Measurements from ENCODE around the gene ZNF692. TPM values are rescaled to one million over a fixed set of nuclear protein-coding genes. Genes with fewer than 3 reads are reported as not detected.
"Not testable (repeated sequence)": the region's sequence is repeated elsewhere in the genome, so short reads cannot be mapped to it uniquely, and the experiment has no call there.

Gene ZNF692
- total and polyA plus RNA-seq, 3 experiments from 2014 or later = 9.6 to 58.7 (median 56.0) TPM

- no peak overlapping the region for H3K4me3 Mint-ChIP-seq
- H3K36me3 ChIP-seq (ENCODE audit: insufficient read depth, low read length) = no peaks in the 10 kb centered on the region
- H3K4me3 ChIP-seq (ENCODE audit: low read length) = no peak overlapping the region
- H3K4me1 ChIP-seq (ENCODE audit: insufficient read depth, low read length) = no peaks in the 10 kb centered on the region
- ChIA-PET POLR2A (no interaction called here), CTCF (no interaction called here)
- no peaks in the 10 kb centered on the region for H3K9me3 Mint-ChIP-seq
- H3K27me3 Mint-ChIP-seq = peaks cover 0 to 23% of the 10 kb centered on the region in 2 donors
- H3K27me3 ChIP-seq (ENCODE audit: insufficient read depth, low read length, poor library complexity, severe bottlenecking) = no peaks in the 10 kb centered on the region
- no peaks in the 10 kb centered on the region for H3K9me3 ChIP-seq (ENCODE audit: low read length)
- no peak overlapping the region for H3K27ac ChIP-seq (ENCODE audit: low read depth, low read length)
- no peak overlapping the region for H3K27ac Mint-ChIP-seq
- no peaks in the 10 kb centered on the region for H3K36me3 Mint-ChIP-seq
- DNase-seq = no peak
- H3K4me1 Mint-ChIP-seq = no peaks in the 10 kb centered on the region
Observed at GRCh38 chr1:248886237-248886895, 27.5 kb upstream of the ZNF692 start.

- Histone ChIP-seq H3K4me1 (ENCODE audit: insufficient read depth, low read length) (no peaks in the 10 kb centered on the region), H3K4me3 (ENCODE audit: low read length) (no peak overlapping the region), H3K27ac (ENCODE audit: low read depth, low read length) (no peak overlapping the region), H3K27me3 (ENCODE audit: insufficient read depth, low read length, poor library complexity, severe bottlenecking) (no peaks in the 10 kb centered on the region), H3K36me3 (ENCODE audit: insufficient read depth, low read length) (no peaks in the 10 kb centered on the region), H3K9me3 (ENCODE audit: low read length) (no peaks in the 10 kb centered on the region)
- no peaks in the 10 kb centered on the region for H3K36me3 Mint-ChIP-seq
- DNase-seq = no peak
- no peaks in the 10 kb centered on the region for H3K9me3 Mint-ChIP-seq
- H3K4me1 Mint-ChIP-seq = no peaks in the 10 kb centered on the region
- H3K27ac Mint-ChIP-seq = no peak overlapping the region
- ChIA-PET CTCF (no interaction called here), POLR2A (no interaction called here)
- H3K4me3 Mint-ChIP-seq = no peak overlapping the region
- H3K27me3 Mint-ChIP-seq = peaks cover 0 to 15% of the 10 kb centered on the region in 2 donors
Observed at GRCh38 chr1:248885646-248886045, 26.8 kb upstream of the ZNF692 start.

- H3K36me3 Mint-ChIP-seq = no peaks in the 10 kb centered on the region
- no peak for DNase-seq
Observed at GRCh38 chr1:248884632-248885295, 25.9 kb upstream of the ZNF692 start.

GRCh38 chr1:248882427-248882826 is 23.5 kb upstream of the ZNF692 start:
- H3K9me3 ChIP-seq (ENCODE audit: low read length); H3K27ac ChIP-seq (ENCODE audit: low read depth, low read length); H3K9me3 Mint-ChIP-seq; CTCF ChIA-PET; H3K36me3 ChIP-seq (ENCODE audit: insufficient read depth, low read length); POLR2A ChIA-PET; H3K4me1 ChIP-seq (ENCODE audit: insufficient read depth, low read length); H3K27me3 ChIP-seq (ENCODE audit: insufficient read depth, low read length, poor library complexity, severe bottlenecking); H3K4me1 Mint-ChIP-seq; H3K4me3 ChIP-seq (ENCODE audit: low read length); H3K36me3 Mint-ChIP-seq; H3K4me3 Mint-ChIP-seq; H3K27me3 Mint-ChIP-seq; DNase-seq; H3K27ac Mint-ChIP-seq: not testable (repeated sequence)

More at GRCh38 chr1:248884632-248885295, 25.9 kb upstream of the ZNF692 start:
- no peaks in the 10 kb centered on the region for H3K27me3 ChIP-seq (ENCODE audit: insufficient read depth, low read length, poor library complexity, severe bottlenecking)
- no peaks in the 10 kb centered on the region for H3K9me3 ChIP-seq (ENCODE audit: low read length)
- no peaks in the 10 kb centered on the region for H3K36me3 ChIP-seq (ENCODE audit: insufficient read depth, low read length)
- no peak overlapping the region for H3K4me3 ChIP-seq (ENCODE audit: low read length)
- ChIA-PET CTCF (interaction anchor here (1.7 kb wide), 1 partner anchor 10 kb away, joined by 5 read pairs; no protein-coding TSS in a partner anchor), POLR2A (interaction anchor here (0.5 to 0.8 kb wide), 2 partner anchors 17 to 21 kb away, joined by 3 to 6 read pairs; partner anchors contain the start of gene PGBD2)
- no peak overlapping the region for H3K27ac Mint-ChIP-seq
- H3K4me1 ChIP-seq (ENCODE audit: insufficient read depth, low read length) = no peaks in the 10 kb centered on the region
- no peak overlapping the region for H3K27ac ChIP-seq (ENCODE audit: low read depth, low read length)
- H3K4me1 Mint-ChIP-seq = no peaks in the 10 kb centered on the region
- H3K9me3 Mint-ChIP-seq = no peaks in the 10 kb centered on the region
- H3K27me3 Mint-ChIP-seq = peaks cover 0 to 11% of the 10 kb centered on the region in 2 donors
- H3K4me3 Mint-ChIP-seq = no peak overlapping the region

GRCh38 chr1:248881261-248881660 is 22.4 kb upstream of the ZNF692 start:
- H3K27me3 Mint-ChIP-seq = peaks cover 0 to 3% of the 10 kb centered on the region in 2 donors
- ChIA-PET POLR2A (no interaction called here), CTCF (no interaction called here)

GRCh38 chr1:248873993-248874533 is 15.2 kb upstream of the ZNF692 start:
- DNase-seq = peak; percentile 71 to 93 (median 90)
- H3K4me1 Mint-ChIP-seq = peaks cover 28 to 49% (median 41%) of the 10 kb centered on the region in 3 donors
- Histone ChIP-seq H3K4me3 (ENCODE audit: low read length) (peak overlapping the region; percentile 88), H3K27me3 (ENCODE audit: insufficient read depth, low read length, poor library complexity, severe bottlenecking) (no peaks in the 10 kb centered on the region), H3K27ac (ENCODE audit: low read depth, low read length) (peak overlapping the region; percentile 87), H3K36me3 (ENCODE audit: insufficient read depth, low read length) (no peaks in the 10 kb centered on the region), H3K4me1 (ENCODE audit: insufficient read depth, low read length) (no peaks in the 10 kb centered on the region), H3K9me3 (ENCODE audit: low read length) (no peaks in the 10 kb centered on the region)
- H3K27ac Mint-ChIP-seq = peak overlapping the region; percentile 92 to 100 (median 99)
- POLR2A ChIA-PET = interaction anchor here (0.7 to 2.3 kb wide), 5 partner anchors 10 to 48 kb away, joined by 3 to 17 read pairs (median 5); partner anchors contain the start of genes SH3BP5L, ZNF672 and ZNF692
- peaks cover 0 to 14% (median 5%) of the 10 kb centered on the region in 3 donors for H3K36me3 Mint-ChIP-seq
- H3K4me3 Mint-ChIP-seq = peak overlapping the region; percentile 93 to 99 (median 97)
- peaks cover 0 to 10% (median 2%) of the 10 kb centered on the region in 5 donors for H3K9me3 Mint-ChIP-seq
- CTCF ChIA-PET = interaction anchor here (0.7 to 2.6 kb wide), 10 partner anchors 10 to 49 kb away, joined by 3 to 14 read pairs (median 4); partner anchors contain the start of genes SH3BP5L and ZNF692
- peaks cover 0 to 14% of the 10 kb centered on the region in 2 donors for H3K27me3 Mint-ChIP-seq

More at GRCh38 chr1:248881261-248881660, 22.4 kb upstream of the ZNF692 start:
- Histone ChIP-seq H3K36me3 (ENCODE audit: insufficient read depth, low read length) (no peaks in the 10 kb centered on the region), H3K9me3 (ENCODE audit: low read length) (no peaks in the 10 kb centered on the region), H3K4me1 (ENCODE audit: insufficient read depth, low read length) (no peaks in the 10 kb centered on the region), H3K27me3 (ENCODE audit: insufficient read depth, low read length, poor library complexity, severe bottlenecking) (no peaks in the 10 kb centered on the region), H3K27ac (ENCODE audit: low read depth, low read length) (no peak overlapping the region), H3K4me3 (ENCODE audit: low read length) (no peak overlapping the region)
- H3K9me3 Mint-ChIP-seq = no peaks in the 10 kb centered on the region
- H3K4me3 Mint-ChIP-seq = no peak overlapping the region
- no peak for DNase-seq
- no peak overlapping the region for H3K27ac Mint-ChIP-seq
- H3K36me3 Mint-ChIP-seq = no peaks in the 10 kb centered on the region
- H3K4me1 Mint-ChIP-seq = peaks cover 10 to 16% (median 13%) of the 10 kb centered on the region in 3 donors

- POLR2A ChIA-PET = interaction anchor here (1.1 to 2.3 kb wide), 4 partner anchors 11 to 48 kb away, joined by 7 to 17 read pairs (median 14); partner anchors contain the start of genes SH3BP5L, ZNF672 and ZNF692
- CTCF ChIA-PET = interaction anchor here (1.0 to 2.6 kb wide), 8 partner anchors 9 to 48 kb away, joined by 3 to 14 read pairs (median 4); partner anchors contain the start of genes SH3BP5L and ZNF692
Observed at GRCh38 chr1:248873409-248873992, 14.6 kb upstream of the ZNF692 start.

More at GRCh38 chr1:248873409-248873992, 14.6 kb upstream of the ZNF692 start:
- Histone ChIP-seq H3K9me3 (ENCODE audit: low read length) (no peaks in the 10 kb centered on the region), H3K27me3 (ENCODE audit: insufficient read depth, low read length, poor library complexity, severe bottlenecking) (no peaks in the 10 kb centered on the region), H3K27ac (ENCODE audit: low read depth, low read length) (peak overlapping the region; percentile 87), H3K4me3 (ENCODE audit: low read length) (peak overlapping the region; percentile 88), H3K4me1 (ENCODE audit: insufficient read depth, low read length) (no peaks in the 10 kb centered on the region), H3K36me3 (ENCODE audit: insufficient read depth, low read length) (no peaks in the 10 kb centered on the region)
- peak; percentile 81 to 96 (median 91) for DNase-seq
- Mint-ChIP-seq H3K27me3 (peaks cover 0 to 14% of the 10 kb centered on the region in 2 donors), H3K4me3 (peak overlapping the region; percentile 93 to 99 (median 97)), H3K36me3 (peaks cover 0 to 14% (median 5%) of the 10 kb centered on the region in 3 donors), H3K9me3 (peaks cover 0 to 10% (median 2%) of the 10 kb centered on the region in 5 donors), H3K4me1 (peaks cover 28 to 49% (median 41%) of the 10 kb centered on the region in 3 donors), H3K27ac (peak overlapping the region; percentile 92 to 100 (median 99))
